T-helper 17 cell (primary cell): ENCODE measurements around the gene AP1S3. TPM values are rescaled to one million over a fixed set of nuclear protein-coding genes. Genes with fewer than 3 reads are reported as not detected.

Experiments
- ATAC-seq: fragments of 150-1000 bp; cut with Tn5 transposase; 2 replicates; pipeline ENCODE4 v1.10.0; 2021; ENCODE audit warnings: mild to moderate bottlenecking, moderate library complexity
- DNase-seq, 3 donors: peaks; one replicate each; pipeline versions ENCODE4 v3.0.0 to v3.0.0-alpha.2; 2020 to 2021
- H3K9me3 ChIP-seq: one replicate; pipeline ENCODE4 v1.7.0; 2013; ENCODE audit warnings: low read length, mild to moderate bottlenecking; ENCODE audit not compliant: control insufficient read depth, poor library complexity, severe bottlenecking
- H3K27ac Mint-ChIP-seq: one replicate; pipeline ENCODE4 v1.8.0; 2022; ENCODE audit warnings: mild to moderate bottlenecking, moderate library complexity, mixed read lengths
- H3K27me3 Mint-ChIP-seq: one replicate; pipeline ENCODE4 v1.8.0; 2022; ENCODE audit warnings: mixed read lengths
- H3K36me3 Mint-ChIP-seq: one replicate; pipeline ENCODE4 v1.8.0; 2022; ENCODE audit warnings: low read depth, mixed read lengths
- H3K4me1 Mint-ChIP-seq: one replicate; pipeline ENCODE4 v1.8.0; 2022; ENCODE audit warnings: mild to moderate bottlenecking, mixed read lengths
- H3K4me3 Mint-ChIP-seq: one replicate; pipeline ENCODE4 v1.8.0; 2022; ENCODE audit warnings: mild to moderate bottlenecking, moderate library complexity, mixed read lengths
- total RNA-seq, 4 donors: library from RNA in 2 of 4; stranded (reverse) in 2 of 4; gene quantifications; one replicate each; pipeline ENCODE4 v1.2.3 and lab custom pipeline; 2022 to 2026

AP1S3 gene
- total RNA-seq, 2 donors from 2014 or later: 1.6 to 2.9 TPM

DNA sequence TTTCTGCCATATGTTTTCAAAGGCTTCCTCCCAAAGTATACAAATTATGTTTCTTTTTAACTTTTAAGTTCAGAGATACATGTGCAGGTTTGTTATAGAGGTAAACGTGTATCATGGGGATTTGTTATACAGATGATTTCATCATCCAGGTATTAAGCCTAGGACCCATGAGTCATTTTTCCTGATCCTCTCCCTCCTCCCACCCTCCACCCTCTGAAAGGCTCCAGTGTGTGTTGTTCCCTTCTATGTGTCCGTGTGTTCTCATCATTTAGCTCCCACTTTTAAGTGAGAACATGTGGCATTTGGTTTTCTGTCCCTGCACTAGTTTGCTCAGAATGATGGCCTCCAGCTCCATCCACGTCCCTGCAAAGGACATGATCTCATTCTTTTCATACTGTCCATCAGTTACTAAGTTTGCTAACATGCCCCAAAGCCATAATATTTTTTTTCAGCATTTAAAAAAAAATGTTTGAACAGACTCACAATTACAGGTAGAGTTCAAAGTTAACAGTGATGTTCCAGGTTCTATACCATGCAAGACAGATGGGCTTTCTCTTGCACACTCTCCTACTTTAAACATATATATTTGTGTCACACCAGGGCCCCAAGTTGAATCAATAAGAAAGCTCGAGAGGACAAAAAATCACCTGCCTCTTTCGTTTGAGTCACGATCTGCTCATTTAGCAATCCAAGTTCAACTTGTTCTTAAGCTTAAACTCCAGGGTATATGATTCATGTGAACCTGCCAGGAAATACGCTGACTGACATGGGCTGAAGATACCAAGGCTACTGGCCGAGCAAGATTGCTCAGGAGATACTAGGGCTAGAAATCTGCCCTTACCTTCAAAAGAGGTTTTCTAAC, 77.6 kb downstream of the AP1S3 start:
- no peaks in the 10 kb centered on the region for H3K9me3 ChIP-seq
- DNase-seq: no peak
- Mint-ChIP-seq H3K36me3 (no peaks in the 10 kb centered on the region), H3K4me1 (peaks cover 3% of the 10 kb centered on the region), H3K27me3 (no peaks in the 10 kb centered on the region), H3K4me3 (no peak overlapping the region), H3K27ac (peak overlapping the region; percentile 75)
- ATAC-seq: no peak

DNA sequence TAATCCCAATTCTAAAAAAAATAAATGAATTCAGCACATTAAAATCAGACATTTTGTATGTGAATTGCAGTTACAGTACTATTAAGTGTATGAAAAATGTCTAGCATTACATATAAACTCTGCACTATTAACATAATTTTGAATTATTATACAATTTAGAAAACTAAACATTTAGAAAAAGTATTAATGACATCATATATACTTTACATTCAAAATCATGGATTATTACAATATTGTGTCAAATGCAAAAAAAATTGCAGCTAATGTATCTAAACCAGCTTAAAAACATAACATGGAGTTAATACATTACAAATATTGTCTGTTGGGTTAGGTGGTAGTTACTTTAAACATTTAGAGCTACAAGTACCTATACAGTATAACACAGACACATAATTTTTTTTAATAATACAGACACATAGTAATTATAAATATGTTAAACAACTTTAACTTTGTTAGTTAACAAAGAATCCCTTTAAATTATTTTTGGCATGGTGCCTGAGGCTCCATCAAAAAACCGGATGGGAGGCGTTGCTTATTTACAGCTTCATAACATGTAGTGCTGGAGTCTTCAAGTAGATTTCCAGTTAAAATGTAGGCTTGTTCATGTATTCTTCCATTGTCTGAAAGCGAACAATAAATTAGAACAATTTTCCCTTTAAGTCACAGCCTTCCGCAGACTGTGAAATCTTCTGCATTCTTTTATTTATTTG, 79.1 kb downstream of the AP1S3 start:
- H3K27ac Mint-ChIP-seq: peak overlapping the region; percentile 76
- no peaks in the 10 kb centered on the region for H3K9me3 ChIP-seq
- ATAC-seq: no peak
- peaks cover 3% of the 10 kb centered on the region for H3K4me1 Mint-ChIP-seq
- no peak overlapping the region for H3K4me3 Mint-ChIP-seq
- no peaks in the 10 kb centered on the region for H3K36me3 Mint-ChIP-seq
- H3K27me3 Mint-ChIP-seq: no peaks in the 10 kb centered on the region
- no peak for DNase-seq

DNA sequence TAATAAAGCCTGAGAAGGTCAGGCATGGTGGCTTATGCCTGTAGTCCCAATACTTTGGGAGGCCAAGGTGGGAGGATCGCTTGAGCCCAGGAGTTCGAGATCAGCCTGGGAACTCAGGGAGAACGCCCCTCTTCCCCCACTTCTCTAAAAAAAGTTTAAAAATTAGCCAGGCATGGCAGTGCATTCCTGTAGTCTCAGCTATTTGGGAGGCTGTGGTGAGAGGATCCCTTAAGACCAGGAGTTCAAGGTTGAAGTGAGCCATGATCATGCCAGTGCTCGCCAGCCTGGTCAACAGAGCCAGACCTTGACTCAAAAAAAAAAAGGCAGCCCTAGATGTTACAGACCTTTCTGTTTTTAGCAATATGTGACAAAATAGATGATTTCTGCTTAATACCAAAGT, 83.4 kb downstream of the AP1S3 start:
- no peaks in the 10 kb centered on the region for H3K4me1 Mint-ChIP-seq
- ATAC-seq: no peak

DNA sequence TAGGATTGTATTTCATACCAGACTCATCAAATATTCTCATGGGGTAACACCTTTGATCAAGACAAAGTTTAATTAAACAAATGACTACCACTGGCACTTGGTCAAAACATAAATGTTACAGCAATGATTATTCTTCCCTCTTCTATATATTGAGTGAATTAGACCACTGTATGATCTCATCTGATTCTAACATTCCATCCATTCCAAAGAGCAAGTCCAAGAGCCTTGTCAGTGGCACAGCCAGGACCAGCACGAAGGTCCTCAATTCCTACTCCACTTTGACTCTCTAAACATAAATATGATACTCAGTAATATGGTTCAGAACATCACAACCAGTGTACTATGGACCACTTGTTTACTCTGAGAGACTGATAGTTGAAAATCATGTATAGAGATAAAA, 86.4 kb downstream of the AP1S3 start:
- H3K9me3 ChIP-seq: no peaks in the 10 kb centered on the region
- Mint-ChIP-seq H3K36me3 (peaks cover 3% of the 10 kb centered on the region), H3K27me3 (peaks cover 14% of the 10 kb centered on the region), H3K4me3 (no peak overlapping the region), H3K27ac (no peak overlapping the region), H3K4me1 (no peaks in the 10 kb centered on the region)
- DNase-seq: no peak
- no peak for ATAC-seq

More for the DNA sequence above, 83.4 kb downstream of the AP1S3 start:
- Mint-ChIP-seq H3K4me3 (no peak overlapping the region), H3K27me3 (peaks cover 14% of the 10 kb centered on the region), H3K36me3 (peaks cover 1% of the 10 kb centered on the region), H3K27ac (no peak overlapping the region)
- no peak for DNase-seq
- no peaks in the 10 kb centered on the region for H3K9me3 ChIP-seq

DNA sequence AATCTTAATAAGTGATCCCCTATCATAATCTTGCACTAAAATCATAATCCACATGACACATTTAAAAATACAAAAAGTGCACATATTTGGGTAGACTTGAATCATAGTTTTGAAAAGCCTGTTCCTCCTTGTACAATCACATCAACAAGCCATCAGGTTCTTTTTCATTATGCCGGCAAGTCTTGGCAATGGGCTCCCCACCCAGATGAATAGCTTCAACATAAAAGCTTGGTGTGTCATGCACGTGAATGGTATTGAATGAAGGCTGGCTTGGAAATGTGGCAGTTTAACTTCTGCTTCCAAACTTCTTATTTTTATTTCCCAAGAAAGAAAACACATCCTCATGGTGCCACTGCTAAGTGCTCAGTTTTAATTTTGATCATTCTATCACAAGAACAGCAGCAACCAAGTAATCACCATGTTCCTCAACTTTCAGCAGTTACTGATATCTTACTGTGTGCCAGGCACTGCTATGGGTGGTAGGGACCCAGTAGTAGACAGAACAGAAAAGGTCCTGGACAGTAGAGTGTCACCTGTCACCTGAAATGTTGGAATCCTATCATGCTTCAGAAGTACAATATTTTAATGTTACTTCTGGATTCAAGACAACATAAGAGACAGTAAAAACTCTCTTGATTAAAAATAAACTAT, 89.9 kb downstream of the AP1S3 start:
- H3K9me3 ChIP-seq: no peaks in the 10 kb centered on the region
- no peak for ATAC-seq
- Mint-ChIP-seq H3K36me3 (peaks cover 3% of the 10 kb centered on the region), H3K27me3 (peaks cover 28% of the 10 kb centered on the region), H3K27ac (no peak overlapping the region), H3K4me1 (no peaks in the 10 kb centered on the region), H3K4me3 (no peak overlapping the region)
- DNase-seq: no peak

DNA sequence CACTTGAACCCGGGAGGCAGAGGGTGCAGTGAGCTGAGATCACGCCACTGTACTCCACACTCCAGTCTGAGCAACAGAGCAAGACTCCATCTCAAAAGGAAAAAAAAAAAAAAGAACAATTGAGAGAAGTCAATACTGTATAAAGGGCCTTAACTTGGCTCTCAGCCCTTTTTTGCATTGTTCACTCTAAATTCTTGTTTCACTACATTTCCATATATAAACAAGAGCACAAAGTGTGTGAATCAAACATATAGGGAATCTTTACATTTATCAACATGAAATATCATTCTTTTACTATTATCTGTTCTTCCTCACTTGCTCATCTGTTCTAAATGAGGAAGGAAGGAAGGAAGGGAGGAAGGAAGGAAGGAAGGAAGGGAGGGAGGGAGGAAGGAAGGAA, 90.8 kb downstream of the AP1S3 start:
- H3K9me3 ChIP-seq: no peaks in the 10 kb centered on the region
- DNase-seq (no peak), ATAC-seq (no peak)
- no peak overlapping the region for H3K27ac Mint-ChIP-seq
- H3K4me1 Mint-ChIP-seq: no peaks in the 10 kb centered on the region
- H3K36me3 Mint-ChIP-seq: peaks cover 3% of the 10 kb centered on the region
- no peak overlapping the region for H3K4me3 Mint-ChIP-seq
- peaks cover 28% of the 10 kb centered on the region for H3K27me3 Mint-ChIP-seq

DNA sequence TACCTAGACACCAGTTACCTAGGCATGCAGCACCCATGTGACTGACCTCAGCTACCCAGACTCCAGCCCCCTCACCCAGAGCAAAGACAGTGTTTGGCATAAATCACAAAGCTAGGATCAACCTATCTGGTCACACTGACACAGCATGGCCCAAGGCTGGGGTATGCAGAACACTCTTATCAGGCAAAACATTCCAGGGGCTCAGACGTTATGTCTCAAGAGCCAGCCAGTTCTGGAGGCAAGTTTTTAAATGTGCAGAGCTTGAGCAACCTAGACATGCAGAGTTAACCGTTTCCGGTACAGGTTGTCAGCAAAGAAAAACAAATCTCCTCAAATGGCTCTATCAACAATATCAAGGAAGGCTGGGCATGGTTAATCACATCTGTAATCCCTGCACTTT, 92.8 kb downstream of the AP1S3 start:
- Mint-ChIP-seq H3K27me3 (peaks cover 19% of the 10 kb centered on the region), H3K4me1 (peaks cover 2% of the 10 kb centered on the region), H3K4me3 (no peak overlapping the region), H3K36me3 (peaks cover 5% of the 10 kb centered on the region), H3K27ac (no peak overlapping the region)
- no peaks in the 10 kb centered on the region for H3K9me3 ChIP-seq
- DNase-seq: no peak
- no peak for ATAC-seq

DNA sequence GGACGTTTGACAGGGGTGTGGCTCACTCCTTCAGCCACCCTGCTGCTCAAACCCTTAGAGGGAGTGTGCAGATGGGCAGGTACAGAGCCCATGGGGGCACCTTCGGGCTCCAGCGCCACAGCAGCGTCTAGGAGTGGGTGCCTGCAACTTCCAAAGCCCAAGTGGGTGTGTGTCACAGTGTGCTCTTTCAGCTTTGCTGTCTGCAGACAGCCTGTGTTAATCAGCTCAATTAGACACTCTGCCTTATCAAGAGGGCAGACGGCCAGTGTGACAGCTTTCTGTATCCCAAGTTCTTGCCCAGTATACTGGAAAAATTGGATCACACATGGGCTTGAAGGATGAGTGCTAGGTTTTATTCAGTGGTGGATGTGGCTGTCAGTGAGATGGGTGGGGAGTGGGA, 96.7 kb downstream of the AP1S3 start:
- H3K36me3 Mint-ChIP-seq: peaks cover 5% of the 10 kb centered on the region
- H3K27me3 Mint-ChIP-seq: peaks cover 26% of the 10 kb centered on the region
- no peak for DNase-seq
- ATAC-seq: no peak
- H3K27ac Mint-ChIP-seq: no peak overlapping the region
- no peak overlapping the region for H3K4me3 Mint-ChIP-seq
- no peaks in the 10 kb centered on the region for H3K9me3 ChIP-seq
- H3K4me1 Mint-ChIP-seq: peaks cover 2% of the 10 kb centered on the region

DNA sequence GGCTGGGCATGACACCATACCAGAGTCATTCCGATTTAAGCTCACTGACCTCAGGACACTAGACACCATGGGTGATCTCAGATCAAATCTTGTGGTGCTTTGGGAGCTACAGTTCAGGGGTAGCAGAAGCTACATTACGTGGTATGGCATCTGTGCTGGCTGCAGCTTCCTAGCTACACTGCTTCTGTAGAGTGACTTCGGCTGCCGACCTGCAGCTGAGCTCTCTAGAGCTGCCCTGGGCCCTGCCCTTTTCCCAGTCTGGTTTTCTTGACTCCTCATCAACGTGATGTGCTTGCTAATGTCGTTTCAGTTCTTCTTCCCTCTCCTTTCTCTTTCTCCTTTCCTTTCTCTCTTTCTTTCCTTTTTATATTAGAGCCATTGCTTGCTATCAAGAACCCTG, 100.2 kb downstream of the AP1S3 start:
- ATAC-seq (no peak), DNase-seq (no peak)
- H3K9me3 ChIP-seq: no peaks in the 10 kb centered on the region
- Mint-ChIP-seq H3K27me3 (peaks cover 13% of the 10 kb centered on the region), H3K4me1 (peaks cover 2% of the 10 kb centered on the region), H3K27ac (no peak overlapping the region), H3K4me3 (no peak overlapping the region), H3K36me3 (peaks cover 5% of the 10 kb centered on the region)

DNA sequence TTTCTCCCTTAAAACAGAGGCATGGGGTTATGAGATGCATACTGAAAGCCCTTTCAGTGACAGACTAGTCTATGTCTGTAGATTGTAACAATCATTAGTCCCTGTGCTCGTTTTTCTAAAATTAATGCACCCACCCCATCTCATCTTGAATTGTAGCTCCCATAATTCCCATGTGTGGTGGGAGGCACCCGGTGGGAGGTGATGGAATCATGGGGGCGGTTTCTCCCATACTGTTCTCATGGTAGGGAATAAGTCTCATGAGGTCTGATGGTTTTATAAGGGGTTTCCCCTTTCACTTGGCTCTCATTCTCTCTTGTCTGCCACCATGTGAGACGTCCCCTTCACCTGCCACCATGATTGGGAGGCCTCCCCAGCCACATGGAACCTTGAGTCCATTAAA, 100.9 kb downstream of the AP1S3 start:
- DNase-seq (no peak), ATAC-seq (no peak)
- peaks cover 5% of the 10 kb centered on the region for H3K36me3 Mint-ChIP-seq
- no peaks in the 10 kb centered on the region for H3K9me3 ChIP-seq
- peaks cover 13% of the 10 kb centered on the region for H3K27me3 Mint-ChIP-seq
- no peak overlapping the region for H3K4me3 Mint-ChIP-seq
- H3K4me1 Mint-ChIP-seq: peaks cover 2% of the 10 kb centered on the region
- H3K27ac Mint-ChIP-seq: no peak overlapping the region

DNA sequence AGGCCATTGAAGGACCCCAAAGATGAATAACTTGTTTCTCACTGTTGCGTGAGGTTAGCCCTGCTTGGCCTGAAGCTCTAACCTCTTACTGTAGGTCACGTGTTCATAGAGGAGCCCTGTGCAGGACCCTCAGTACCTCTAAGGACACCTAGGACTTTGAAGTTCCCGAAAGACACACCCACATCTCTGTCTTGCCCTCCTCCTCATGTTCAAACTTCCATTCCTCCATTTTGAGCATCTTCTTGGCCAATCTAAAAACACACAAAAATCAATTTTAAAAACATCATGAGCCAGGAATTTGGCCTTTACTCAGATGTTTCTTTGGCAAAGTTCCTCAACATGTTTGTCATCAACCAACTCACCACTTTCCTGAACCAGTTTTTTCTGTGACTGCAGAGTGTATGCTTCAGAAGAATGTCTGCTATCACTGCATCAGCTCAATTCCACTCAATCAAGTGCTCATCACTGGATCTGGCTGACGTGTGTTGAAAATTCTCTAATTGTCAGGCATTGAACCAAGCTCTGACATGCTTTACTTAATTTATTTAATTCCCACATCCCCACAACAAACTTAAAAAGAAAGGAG, 101.6 kb downstream of the AP1S3 start:
- Mint-ChIP-seq H3K27me3 (peaks cover 13% of the 10 kb centered on the region), H3K27ac (no peak overlapping the region), H3K4me1 (peaks cover 2% of the 10 kb centered on the region), H3K4me3 (no peak overlapping the region), H3K36me3 (peaks cover 5% of the 10 kb centered on the region)
- DNase-seq (no peak), ATAC-seq (no peak)
- no peaks in the 10 kb centered on the region for H3K9me3 ChIP-seq

DNA sequence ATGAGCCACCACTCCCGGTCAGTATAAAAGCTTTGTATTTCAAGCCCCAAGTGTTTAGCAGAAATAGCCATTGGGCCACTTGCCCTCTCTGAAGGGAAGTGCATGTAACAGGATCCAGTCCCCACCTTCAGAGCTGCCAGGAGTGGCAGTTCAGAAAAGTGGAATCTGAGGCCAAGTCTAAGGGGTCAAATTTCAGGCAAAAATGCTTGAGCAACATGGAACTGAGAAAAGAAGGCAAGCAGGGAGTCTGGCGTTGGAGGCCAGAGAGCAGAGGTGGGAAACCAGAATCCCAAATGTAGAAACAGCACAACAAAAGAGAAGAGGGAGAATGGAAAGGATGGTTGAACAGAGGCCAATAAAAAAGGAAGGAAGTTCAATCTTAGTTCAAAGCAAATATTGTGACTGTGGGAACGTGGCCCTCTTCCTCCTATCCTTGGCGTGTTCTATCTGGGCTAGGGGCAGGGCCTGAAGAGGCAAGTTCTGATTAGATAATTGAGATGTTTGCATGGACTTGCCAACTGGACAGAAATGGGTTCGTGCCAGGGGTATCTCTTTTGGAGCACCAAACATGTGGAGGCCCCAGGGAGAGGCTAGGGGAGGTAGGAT, 102.2 kb downstream of the AP1S3 start:
- H3K4me1 Mint-ChIP-seq: peaks cover 2% of the 10 kb centered on the region
- no peak overlapping the region for H3K4me3 Mint-ChIP-seq
- no peak overlapping the region for H3K27ac Mint-ChIP-seq
- peaks cover 5% of the 10 kb centered on the region for H3K36me3 Mint-ChIP-seq
- H3K27me3 Mint-ChIP-seq: peaks cover 17% of the 10 kb centered on the region
- H3K9me3 ChIP-seq: no peaks in the 10 kb centered on the region
- DNase-seq (no peak), ATAC-seq (no peak)

DNA sequence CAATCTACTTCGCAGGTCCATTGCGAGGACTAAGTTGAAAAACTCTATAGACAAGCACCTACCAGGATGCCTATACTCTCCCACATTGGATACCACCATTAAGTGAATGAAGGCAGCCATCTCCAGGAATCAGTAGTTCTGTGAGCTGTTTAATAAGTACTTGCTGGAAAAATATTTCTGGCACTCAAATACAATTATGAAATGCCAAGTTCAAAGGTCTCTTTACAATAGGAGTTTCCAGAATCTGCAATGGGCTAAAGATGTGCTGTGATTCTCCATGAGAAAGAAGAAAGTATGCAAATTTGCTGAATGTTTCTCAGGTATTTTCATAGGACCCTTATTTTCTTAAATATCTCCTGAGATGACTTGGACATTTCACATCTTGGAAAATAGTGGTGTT, 103.0 kb downstream of the AP1S3 start:
- no peaks in the 10 kb centered on the region for H3K9me3 ChIP-seq
- H3K27me3 Mint-ChIP-seq: peaks cover 16% of the 10 kb centered on the region
- ATAC-seq: no peak
- H3K27ac Mint-ChIP-seq: no peak overlapping the region
- H3K4me1 Mint-ChIP-seq: no peaks in the 10 kb centered on the region
- H3K36me3 Mint-ChIP-seq: peaks cover 2% of the 10 kb centered on the region
- DNase-seq: no peak
- H3K4me3 Mint-ChIP-seq: no peak overlapping the region
